NCI-H510A (cell line): ENCODE results near the gene NUDT16.
"Not testable (repeated sequence)": the region's sequence is repeated elsewhere in the genome, so short reads cannot be mapped to it uniquely, and the experiment has no call there.

Experiments
- DNase-seq: peaks from one replicate; lab custom pipeline; 2025; lab: John Stamatoyannopoulos, UW

NUDT16 gene

DNA sequence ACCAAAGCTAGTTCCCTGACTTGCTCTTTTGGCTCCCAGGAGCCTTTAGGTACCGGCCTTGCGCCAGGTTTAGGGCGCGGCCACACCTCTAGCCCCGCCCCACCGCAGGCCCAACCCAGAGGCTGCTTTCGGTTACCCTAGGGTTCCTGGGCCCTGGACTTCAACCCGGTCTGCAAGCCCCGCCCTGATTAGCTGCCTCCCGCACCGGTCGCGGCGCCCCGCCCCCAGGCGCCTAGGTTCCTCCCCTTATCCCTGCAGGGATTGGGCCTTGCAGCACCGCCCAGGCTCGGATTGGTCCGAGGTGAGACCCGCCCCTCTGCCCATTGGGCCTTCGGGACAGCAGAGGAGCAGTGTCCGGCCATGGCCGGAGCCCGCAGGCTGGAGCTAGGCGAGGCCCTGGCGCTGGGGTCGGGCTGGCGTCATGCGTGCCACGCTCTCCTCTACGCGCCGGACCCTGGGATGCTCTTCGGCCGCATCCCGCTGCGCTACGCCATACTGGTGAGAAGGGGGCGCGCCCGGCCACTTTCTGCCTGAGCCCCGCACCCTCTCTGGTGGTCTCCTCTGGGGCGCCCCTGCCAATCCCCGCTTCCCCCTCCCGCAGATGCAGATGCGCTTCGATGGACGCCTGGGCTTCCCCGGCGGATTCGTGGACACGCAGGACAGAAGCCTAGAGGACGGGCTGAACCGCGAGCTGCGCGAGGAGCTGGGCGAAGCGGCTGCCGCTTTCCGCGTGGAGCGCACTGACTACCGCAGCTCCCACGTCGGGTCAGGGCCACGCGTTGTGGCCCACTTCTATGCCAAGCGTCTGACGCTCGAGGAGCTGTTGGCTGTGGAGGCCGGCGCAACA, at the start of gene NUDT16:
TSS of gene NUDT16 (plus strand) at position 330 of the 847 bp plus-strand sequence. CDS start at position 361, 31 bp downstream.
- peak; percentile 90 for DNase-seq

DNA sequence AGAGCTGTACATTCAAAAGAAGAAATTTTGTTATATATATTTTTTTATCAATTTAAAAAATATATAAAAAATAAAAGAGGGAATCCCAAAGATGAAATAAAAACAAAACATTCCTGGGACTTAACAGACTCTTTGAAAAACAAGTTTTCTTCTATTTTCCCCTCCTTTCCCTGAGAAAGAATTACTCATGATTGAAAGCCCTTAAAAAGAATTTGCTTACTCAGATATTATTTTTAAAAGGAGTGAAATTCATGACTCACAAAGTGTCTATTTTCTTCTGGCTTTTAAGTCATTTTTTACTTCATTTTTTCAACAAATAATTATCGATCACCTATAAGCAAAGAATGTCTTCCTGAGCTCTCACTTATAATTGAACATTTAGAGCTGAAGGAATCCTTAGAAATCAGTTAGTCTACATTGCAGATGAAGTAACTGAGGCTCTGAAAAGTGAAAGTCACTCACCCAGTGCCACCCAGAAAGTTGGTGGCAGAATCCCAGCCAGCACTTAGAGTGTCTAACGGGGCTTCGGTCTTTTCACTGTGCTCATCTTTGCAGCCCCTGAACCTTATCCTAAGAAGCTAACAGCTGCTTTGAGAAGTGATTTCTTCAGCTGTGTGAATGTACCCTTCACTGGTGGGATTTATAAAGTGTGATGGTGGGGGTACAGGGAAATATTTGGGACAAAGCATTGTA, 42.5 kb upstream of the NUDT16 start:
- no peak for DNase-seq

GRCh38 chr3:131341761-131342160, 39.8 kb upstream of the NUDT16 start:
- no peak for DNase-seq

DNA sequence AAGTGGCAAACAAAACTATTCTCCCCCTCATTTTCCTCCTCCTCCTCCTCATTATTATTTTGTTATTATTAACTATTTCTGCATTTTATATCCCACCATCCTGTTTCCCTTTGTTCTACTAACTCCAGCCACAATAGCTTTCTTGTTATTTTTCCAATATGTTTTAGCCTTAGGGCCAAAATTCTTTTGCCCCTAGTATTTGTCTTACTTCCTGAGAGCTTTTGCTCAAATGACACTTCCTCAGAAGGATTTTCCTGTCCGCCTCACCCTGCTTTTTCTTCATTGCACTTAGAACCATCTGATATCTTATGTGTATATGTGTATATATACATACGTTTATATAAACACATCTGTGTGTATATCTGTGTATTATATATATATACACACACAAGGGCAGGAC, 32.7 kb upstream of the NUDT16 start:
- DNase-seq = no peak

GRCh38 chr3:131349454-131349853, 32.1 kb upstream of the NUDT16 start:
- no peak for DNase-seq

DNA sequence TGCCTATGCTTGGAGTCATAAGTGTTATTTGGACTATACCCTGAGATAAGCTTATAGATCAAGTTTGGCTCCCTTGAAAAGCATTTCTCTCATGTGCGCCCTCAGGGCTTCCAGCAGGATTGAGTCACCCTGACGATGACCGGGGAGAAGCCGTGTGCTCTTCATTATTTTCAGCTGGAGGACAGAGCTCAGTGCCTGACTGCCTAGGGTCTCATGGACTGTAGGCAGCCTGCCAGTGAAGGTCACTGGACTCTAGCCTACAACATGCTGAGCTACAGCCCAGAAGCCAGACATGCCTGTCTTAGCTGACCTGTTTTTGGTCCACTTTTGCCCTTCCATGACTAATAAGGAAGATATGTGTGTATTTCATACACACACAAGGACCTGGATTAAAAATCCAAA, 31.6 kb upstream of the NUDT16 start:
- DNase-seq = no peak

DNA sequence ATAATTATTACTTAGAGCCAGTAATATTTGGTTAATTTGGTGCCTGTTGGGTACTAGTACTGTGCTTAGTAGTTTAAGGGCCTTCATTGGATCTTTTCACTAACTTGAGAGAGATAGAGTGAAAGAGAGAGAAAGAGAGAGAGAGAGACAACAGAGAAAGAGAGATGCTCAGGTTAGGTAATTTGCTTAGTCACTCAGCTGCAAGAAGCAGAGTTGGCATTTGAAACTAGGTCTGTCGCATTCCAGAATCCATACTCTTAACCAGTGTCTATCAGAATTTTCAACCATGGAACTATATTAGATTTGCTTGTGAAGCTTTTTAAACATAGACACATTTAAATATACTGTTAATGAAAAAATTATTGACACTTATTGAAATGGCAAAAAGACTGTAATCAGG, 31.1 kb upstream of the NUDT16 start:
- DNase-seq = no peak

DNA sequence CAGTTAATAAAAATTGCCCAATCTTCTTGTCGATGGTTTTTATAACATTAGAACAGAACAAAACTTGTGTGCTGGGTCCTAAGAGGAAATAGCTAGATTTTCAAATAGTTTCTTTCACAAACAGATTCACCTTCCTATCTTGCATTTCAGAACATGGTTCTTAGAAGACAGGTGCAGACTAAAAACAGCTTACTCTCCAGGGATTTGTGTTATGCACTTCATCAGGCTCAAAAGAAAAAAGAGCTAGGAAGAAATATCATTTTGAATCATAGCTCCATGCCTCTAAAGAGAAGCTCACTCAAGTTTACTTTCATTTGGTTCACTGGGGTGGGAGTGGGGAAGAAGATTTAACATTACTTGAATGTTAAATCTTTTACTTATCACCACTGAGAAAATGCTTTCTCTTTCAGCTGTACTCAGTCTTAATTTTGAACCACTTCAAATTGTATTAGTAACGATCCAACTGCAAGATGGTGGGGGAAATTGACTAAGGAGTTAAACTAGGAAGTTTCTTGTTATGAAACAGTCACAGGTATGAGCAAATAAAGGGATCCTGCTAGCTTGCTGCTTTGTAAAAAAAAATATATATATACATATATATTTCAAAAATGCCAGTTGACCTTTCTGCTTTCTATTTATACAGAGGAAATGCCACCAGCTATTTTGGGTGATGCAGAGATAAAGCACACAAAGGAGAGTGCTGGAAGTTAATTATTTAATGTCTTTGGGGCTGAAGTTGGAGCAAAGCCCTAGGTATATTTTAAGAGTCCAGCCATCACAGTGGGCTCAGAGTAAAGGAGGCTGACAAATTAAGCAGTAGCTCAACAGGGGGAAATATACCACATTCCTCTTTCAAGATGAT, 28.3 kb upstream of the NUDT16 start:
- no peak for DNase-seq

DNA sequence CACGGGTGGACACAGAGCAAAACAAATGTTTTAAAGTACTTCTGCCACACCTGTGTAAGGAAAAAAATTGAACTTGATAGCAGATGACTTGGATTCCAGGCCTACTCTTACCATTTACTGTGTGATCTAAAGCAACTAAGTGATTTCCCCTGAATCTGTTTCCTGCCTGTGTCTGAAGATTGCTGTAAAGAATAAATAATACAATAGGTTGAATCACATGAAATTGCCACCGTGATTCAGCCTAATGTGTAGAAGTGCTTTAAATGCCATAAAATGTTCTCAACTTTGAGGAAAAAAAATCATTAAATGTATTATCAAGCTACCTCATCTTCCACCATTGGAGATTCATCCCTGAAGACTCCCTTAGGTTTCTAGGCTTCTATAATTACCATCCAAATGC, 27.6 kb upstream of the NUDT16 start:
- DNase-seq = no peak

DNA sequence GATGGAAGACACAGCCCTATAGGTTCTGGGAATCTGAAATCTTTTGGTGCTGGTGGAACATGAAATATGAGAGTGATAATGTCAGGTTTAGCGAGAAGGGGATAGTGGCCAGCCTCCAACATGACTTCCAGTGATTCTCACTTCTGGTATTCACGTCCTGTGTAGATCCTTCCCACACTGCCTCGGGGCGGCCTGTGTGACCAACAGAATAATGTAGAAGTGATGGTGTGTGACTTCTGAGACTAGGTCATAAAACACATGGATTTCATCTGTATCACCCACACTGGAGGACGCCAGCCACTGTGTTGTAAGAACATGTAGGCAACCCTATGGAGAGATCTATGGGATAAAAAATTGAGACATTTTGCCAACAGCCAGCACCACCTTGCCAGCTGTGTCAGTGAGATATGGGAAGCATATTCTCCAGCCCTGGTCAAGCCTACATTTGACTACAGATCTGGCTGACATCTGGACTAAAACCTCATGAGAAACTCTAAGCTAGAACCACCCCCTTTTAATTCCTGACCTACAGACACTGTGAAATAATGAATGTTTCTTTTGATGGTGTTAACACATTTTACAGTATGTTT, 25.5 kb upstream of the NUDT16 start:
- no peak for DNase-seq

- no peak for DNase-seq
Observed at GRCh38 chr3:131357275-131357674, 24.3 kb upstream of the NUDT16 start.

DNA sequence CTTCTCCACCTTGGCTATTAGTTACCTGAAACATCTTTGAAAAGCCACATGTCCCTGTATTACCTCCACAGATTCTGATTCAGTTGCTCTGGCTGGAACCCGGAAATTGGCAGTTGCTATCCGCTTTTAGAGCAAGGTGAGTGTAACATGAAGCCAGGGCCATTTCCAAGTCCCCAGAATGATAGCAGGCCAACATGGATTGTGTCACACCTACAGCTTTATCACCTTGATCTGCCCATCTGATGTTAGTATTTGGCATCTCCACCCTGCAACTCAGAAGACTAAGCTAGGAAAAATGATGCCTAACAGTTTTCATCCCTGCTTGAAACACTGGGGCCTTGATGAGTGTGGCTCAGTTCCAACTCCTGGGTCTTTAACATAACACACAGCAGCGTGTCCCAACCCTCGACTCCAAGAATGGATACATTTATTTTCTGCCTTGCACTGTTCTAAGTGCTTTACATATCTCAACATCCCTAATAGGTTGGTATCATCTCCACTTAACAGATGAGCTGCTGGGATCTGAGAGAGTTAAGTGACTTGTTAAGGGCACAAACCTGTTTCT, 21.3 kb upstream of the NUDT16 start:
- no peak for DNase-seq

- not testable (repeated sequence) for DNase-seq
Observed at GRCh38 chr3:131361066-131361463, 20.5 kb upstream of the NUDT16 start.

DNA sequence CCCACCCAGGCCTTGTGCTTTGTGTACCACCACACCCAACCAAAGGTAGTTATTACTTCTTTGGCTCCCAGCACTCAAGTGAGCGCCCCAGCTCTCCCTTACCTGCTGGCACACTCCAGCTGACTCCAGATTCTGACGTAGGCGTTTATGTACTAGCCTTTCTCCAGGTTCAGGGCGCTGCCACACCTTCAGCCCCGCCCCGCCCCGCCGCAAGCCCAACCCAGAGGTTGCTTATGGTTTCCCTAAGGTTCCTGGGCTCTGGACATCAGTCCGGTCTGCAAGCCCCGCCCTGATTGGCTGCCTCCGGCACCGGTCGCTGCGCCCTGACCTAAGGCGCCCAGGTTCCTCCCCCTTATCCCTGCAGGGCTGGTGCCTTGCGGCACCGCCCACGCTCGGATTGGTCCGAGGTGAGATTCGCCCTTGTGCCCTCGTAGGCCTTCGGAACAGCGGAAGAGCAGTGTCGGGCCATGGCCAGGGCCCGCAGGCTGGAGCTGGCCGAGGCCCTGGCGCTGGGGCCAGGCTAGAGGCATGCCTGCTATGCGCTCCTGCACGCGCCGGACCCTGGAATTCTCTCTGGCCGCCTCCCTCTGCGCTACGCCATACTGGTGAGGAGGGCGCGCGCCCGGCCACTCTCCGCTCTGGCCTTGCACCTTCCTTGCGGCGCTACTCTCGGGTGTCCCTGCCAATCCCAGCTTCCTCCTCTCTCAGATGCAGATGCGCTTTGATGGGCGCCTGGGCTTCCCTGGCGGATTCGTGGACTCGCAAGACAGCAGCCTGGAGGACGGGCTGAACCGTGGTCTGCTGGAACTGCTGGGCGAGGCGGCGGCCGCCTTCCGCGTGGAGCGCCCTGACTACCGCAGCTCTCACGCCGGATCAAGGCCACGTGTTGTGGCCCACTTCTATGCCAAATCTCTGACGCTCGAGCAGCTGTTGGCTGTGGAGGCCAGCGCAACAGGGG, 19.8 kb upstream of the NUDT16 start:
- peak; percentile 92 for DNase-seq

DNA sequence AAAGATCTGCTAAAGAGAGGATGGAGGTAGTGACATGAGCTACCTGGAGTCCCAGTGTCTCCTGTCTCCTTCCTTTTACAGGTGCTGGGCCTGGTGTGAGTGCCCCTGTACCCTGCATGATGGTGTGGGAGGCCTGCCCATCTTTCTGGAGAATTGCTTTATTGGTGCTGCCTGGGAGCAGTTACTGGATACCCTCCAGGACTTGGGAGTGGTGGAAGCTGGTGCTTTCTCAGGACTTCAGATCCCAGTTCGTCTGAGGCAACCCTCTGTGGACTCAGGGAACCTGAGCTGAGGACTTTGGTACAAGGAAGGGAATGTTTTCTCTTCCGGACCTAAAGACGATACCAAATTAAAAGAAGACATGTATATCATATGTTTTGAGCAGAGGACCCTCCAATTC, 18.3 kb upstream of the NUDT16 start:
- no peak for DNase-seq

- DNase-seq = no peak
Observed at GRCh38 chr3:131370935-131371687, 10.5 kb upstream of the NUDT16 start.

- no peak for DNase-seq
Observed at GRCh38 chr3:131371688-131372066, 9.9 kb upstream of the NUDT16 start.

DNA sequence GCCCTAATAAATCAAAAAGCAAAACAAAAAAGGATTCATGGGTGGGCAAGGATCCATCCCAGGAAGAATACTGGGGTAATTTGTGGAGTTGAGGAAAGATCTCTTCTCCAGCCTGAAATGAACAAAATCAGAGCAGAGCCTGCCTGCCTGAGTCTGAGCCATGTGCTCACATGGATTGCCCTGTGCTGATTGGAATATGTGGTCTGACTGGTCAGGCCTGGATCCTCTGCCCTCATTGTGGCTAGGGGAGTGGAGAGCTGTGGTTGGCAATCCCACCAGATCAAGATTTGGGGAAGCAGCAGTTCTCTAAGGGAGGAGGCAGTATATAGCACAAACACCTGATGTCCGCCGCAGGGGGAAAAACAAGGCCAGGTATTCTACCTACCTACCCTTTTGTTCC, 6.8 kb upstream of the NUDT16 start:
- no peak for DNase-seq

DNA sequence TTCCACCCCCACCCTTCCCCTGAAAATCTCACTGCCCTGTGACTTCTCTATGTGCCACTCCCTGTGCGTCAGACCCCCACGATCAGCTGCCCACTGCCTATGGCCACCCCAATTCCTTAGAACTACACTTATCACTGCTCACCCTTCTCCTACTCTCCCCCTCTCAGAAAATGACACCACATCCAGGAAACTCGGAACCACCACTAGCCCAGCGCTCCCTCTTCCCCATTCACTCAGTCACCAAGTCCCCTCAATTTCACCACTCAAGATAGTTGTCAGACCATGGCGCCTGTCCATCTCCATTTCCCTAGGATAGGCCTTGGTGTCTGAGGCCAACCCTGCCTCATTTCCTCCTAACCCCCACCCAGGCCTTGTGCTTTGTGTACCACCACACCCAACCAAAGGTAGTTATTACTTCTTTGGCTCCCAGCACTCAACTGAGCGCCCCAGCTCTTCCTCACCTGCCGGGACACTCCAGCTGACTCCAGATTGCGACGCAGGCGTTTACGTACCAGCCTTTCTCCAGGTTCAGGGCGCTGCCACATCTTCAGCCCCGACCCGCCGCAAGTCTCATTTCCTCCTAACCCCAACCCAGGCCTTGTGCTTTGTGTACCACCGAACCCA, 641 bp upstream of the NUDT16 start:
- not testable (repeated sequence) for DNase-seq
